AML-193 (cell line): ENCODE measurements around the gene LMOD1.
"Not testable (repeated sequence)": the region's sequence is repeated elsewhere in the genome, so short reads cannot be mapped to it uniquely, and the experiment has no call there.

Experiments
- DNase-seq, 2 experiments: peaks; one replicate each; lab custom pipeline; 2025; lab: John Stamatoyannopoulos, UW

LMOD1 gene

GRCh38 chr1:201947697-201948008, 1.3 kb upstream of the LMOD1 start:
- no peak for DNase-seq

GRCh38 chr1:201945863-201946223, 505 bp downstream of the LMOD1 start:
- DNase-seq: no peak

- DNase-seq: no peak
Observed at GRCh38 chr1:201945157-201945556, 1.2 kb downstream of the LMOD1 start.

- DNase-seq: no peak
Observed at GRCh38 chr1:201944639-201945038, 1.7 kb downstream of the LMOD1 start.

- no peak for DNase-seq
Observed at GRCh38 chr1:201944002-201944401, 2.3 kb downstream of the LMOD1 start.

GRCh38 chr1:201942129-201942495, 4.2 kb downstream of the LMOD1 start:
- no peak for DNase-seq

GRCh38 chr1:201941420-201942128, 4.8 kb downstream of the LMOD1 start:
- DNase-seq: no peak

GRCh38 chr1:201940316-201940715, 6.0 kb downstream of the LMOD1 start:
- DNase-seq: not testable (repeated sequence)

GRCh38 chr1:201939574-201939973, 6.8 kb downstream of the LMOD1 start:
- no peak for DNase-seq

- no peak for DNase-seq
Observed at GRCh38 chr1:201939148-201939547, 7.2 kb downstream of the LMOD1 start.

- DNase-seq: no peak
Observed at GRCh38 chr1:201938440-201939035, 7.8 kb downstream of the LMOD1 start.

- DNase-seq: no peak
Observed at GRCh38 chr1:201937624-201938213, 8.6 kb downstream of the LMOD1 start.

GRCh38 chr1:201933840-201934430, 12.4 kb downstream of the LMOD1 start:
- no peak for DNase-seq

GRCh38 chr1:201930803-201931202, 15.5 kb downstream of the LMOD1 start:
- no peak for DNase-seq

GRCh38 chr1:201930137-201930536, 16.2 kb downstream of the LMOD1 start:
- DNase-seq: no peak

- no peak for DNase-seq
Observed at GRCh38 chr1:201928266-201928665, 18.1 kb downstream of the LMOD1 start.

- DNase-seq: no peak
Observed at GRCh38 chr1:201925981-201926645, 20.2 kb downstream of the LMOD1 start.

- DNase-seq: no peak
Observed at GRCh38 chr1:201925301-201925567, 21.1 kb downstream of the LMOD1 start.

- no peak for DNase-seq
Observed at GRCh38 chr1:201921952-201922558, 24.3 kb downstream of the LMOD1 start.

GRCh38 chr1:201918343-201918742, 28.0 kb downstream of the LMOD1 start:
- no peak for DNase-seq

- DNase-seq: no peak
Observed at GRCh38 chr1:201917362-201918033, 28.9 kb downstream of the LMOD1 start.

- DNase-seq: no peak
Observed at GRCh38 chr1:201916649-201917249, 29.6 kb downstream of the LMOD1 start.
